NCI-H1105 treated with DMSO at 0.1 percent for 48 hours (cell line): ENCODE measurements around the gene PTPN12.

Experiments used
- DNase-seq: peaks from one replicate; lab custom pipeline; 2025; lab: John Stamatoyannopoulos, UW

Gene PTPN12

GRCh38 chr7:77664715-77665114 lies 127.6 kb downstream of the PTPN12 start:
- no peak for DNase-seq

- no peak for DNase-seq
Measured at GRCh38 chr7:77665161-77665560, 128.1 kb downstream of the PTPN12 start.

- DNase-seq = no peak
Measured at GRCh38 chr7:77667459-77668086, 130.5 kb downstream of the PTPN12 start.

- no peak for DNase-seq
Measured at GRCh38 chr7:77674878-77675277, 137.8 kb downstream of the PTPN12 start.

GRCh38 chr7:77679608-77680007 lies 142.5 kb downstream of the PTPN12 start:
- DNase-seq = peak; percentile 29

- no peak for DNase-seq
Measured at GRCh38 chr7:77680266-77680665, 143.2 kb downstream of the PTPN12 start.

- DNase-seq = no peak
Measured at GRCh38 chr7:77684030-77684429, 146.9 kb downstream of the PTPN12 start.

- DNase-seq = peak; percentile 60
Measured at GRCh38 chr7:77685233-77685632, 148.1 kb downstream of the PTPN12 start.

- no peak for DNase-seq
Measured at GRCh38 chr7:77687100-77687746, 150.1 kb downstream of the PTPN12 start.

- DNase-seq = no peak
Measured at GRCh38 chr7:77687747-77688144, 150.7 kb downstream of the PTPN12 start.
